ENCODE measurements around the gene NEBL.

NEBL gene

DNA sequence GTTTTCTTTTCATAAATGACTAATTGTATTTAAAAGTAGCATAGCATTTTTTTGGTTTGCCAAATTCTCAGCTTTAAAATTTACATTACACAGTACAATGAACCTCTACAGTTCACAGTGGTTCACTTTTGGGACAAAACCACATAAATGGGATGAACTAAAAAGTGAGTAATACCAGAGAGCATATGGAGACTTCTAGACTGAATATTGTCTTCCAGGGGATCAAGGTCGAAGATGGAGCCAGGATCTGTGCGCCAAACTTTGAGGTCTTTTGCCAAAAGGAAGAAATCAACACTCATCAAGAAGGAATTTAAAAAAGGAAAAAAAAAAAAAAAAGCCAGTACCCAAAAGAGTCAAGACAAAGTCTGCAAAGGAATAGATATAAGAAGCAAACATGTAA is 87.5 kb downstream of the NEBL start:
- no peak overlapping the region for H3K4me3 Mint-ChIP-seq

DNA sequence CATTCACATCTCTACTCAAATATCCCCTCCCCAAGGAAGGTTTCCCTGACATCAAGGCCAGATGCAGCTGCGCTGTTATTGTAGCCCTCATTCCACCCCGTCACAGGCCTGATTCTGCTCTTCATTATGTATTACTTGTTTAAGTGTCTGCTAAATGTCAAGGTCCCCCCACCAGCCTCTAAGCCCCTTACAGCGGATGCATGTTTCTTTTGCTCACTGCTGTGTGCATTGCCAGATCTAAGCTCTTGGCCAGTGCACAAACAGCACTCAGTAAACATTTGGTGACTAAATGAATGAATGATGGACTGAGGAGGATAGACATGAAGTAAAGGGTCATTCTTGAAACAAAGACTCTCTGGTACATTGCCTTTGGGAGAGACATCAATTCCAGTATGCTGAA is 90.6 kb downstream of the NEBL start:
- Mint-ChIP-seq H3K4me1 (no peaks in the 10 kb centered on the region), H3K36me3 (no peaks in the 10 kb centered on the region), H3K27me3 (no peaks in the 10 kb centered on the region), H3K9me3 (no peaks in the 10 kb centered on the region), H3K4me3 (no peak overlapping the region), H3K27ac (no peak overlapping the region)
- no peak for ATAC-seq

More for the DNA sequence above, 87.5 kb downstream of the NEBL start:
- no peak for ATAC-seq
- H3K4me1 Mint-ChIP-seq, result no peaks in the 10 kb centered on the region
- H3K36me3 Mint-ChIP-seq, result no peaks in the 10 kb centered on the region
- no peak overlapping the region for H3K27ac Mint-ChIP-seq
- H3K27me3 Mint-ChIP-seq, result no peaks in the 10 kb centered on the region
- H3K9me3 Mint-ChIP-seq, result no peaks in the 10 kb centered on the region

DNA sequence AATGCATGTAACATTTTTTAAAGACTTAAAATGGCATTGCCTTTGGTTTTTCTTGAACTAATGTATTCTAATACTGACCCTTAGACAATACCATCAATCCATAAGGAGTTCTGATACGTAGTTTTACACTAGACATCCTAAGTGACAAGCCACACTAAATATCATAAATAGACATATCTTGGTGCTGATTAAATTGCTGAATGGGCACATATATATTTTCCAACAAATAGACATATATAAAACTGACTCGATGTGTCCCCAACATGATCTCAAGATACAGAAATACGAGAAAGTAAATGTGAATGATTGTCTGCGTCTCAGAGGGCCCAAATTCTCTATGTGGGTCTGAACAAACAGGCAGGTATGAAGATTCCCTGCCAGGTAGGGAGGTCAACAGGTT is 99.8 kb downstream of the NEBL start:
- no peak overlapping the region for H3K27ac Mint-ChIP-seq
- H3K4me3 Mint-ChIP-seq, result no peak overlapping the region
- H3K36me3 Mint-ChIP-seq, result no peaks in the 10 kb centered on the region
- no peaks in the 10 kb centered on the region for H3K27me3 Mint-ChIP-seq
- H3K9me3 Mint-ChIP-seq, result peaks cover 5% of the 10 kb centered on the region
- no peaks in the 10 kb centered on the region for H3K4me1 Mint-ChIP-seq
- no peak for ATAC-seq

DNA sequence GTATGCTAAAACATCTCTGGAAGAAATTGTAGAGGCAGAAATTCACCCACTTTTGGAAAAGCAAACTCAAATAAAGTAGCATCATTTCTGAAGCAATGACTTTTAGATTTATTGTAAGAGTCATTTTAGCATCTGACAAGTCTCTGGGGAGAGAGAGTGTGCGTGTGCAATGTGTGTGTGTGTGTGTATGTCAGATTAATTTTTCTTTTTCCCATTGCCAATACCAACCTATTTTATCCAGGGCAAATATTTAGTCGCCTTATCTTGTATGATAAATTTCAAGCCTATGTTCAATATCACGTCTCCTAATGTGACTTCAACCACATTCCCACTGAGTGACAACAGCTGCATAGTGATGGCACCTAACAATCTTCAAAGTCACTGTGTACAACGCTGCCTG is 101.7 kb downstream of the NEBL start:
- ATAC-seq, result no peak
- H3K27me3 Mint-ChIP-seq, result no peaks in the 10 kb centered on the region

DNA sequence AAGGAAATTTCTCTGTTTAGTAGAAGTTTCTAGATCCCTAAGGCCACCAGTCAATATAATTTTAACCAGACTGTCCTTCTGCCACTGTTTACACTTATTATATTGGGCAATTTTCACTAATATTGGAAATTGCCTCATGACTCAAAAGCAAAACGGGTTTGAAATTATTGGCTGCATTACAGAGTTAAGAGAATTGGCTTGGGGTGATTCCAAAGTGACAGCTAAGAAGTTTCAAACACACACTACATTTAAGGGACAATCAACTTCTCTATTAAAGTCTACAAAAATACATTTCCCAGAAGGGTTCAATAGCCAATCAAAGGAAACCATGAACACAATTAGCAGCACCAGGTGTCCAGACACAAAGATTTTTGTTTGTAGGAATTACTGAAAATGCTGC is 111.9 kb downstream of the NEBL start:
- no peak for ATAC-seq
- H3K27ac Mint-ChIP-seq, result no peak overlapping the region

More for the DNA sequence above, 101.7 kb downstream of the NEBL start:
- H3K36me3 Mint-ChIP-seq, result no peaks in the 10 kb centered on the region
- H3K4me1 Mint-ChIP-seq, result no peaks in the 10 kb centered on the region
- H3K27ac Mint-ChIP-seq, result no peak overlapping the region
- H3K9me3 Mint-ChIP-seq, result peaks cover 9% of the 10 kb centered on the region
- no peak overlapping the region for H3K4me3 Mint-ChIP-seq

DNA sequence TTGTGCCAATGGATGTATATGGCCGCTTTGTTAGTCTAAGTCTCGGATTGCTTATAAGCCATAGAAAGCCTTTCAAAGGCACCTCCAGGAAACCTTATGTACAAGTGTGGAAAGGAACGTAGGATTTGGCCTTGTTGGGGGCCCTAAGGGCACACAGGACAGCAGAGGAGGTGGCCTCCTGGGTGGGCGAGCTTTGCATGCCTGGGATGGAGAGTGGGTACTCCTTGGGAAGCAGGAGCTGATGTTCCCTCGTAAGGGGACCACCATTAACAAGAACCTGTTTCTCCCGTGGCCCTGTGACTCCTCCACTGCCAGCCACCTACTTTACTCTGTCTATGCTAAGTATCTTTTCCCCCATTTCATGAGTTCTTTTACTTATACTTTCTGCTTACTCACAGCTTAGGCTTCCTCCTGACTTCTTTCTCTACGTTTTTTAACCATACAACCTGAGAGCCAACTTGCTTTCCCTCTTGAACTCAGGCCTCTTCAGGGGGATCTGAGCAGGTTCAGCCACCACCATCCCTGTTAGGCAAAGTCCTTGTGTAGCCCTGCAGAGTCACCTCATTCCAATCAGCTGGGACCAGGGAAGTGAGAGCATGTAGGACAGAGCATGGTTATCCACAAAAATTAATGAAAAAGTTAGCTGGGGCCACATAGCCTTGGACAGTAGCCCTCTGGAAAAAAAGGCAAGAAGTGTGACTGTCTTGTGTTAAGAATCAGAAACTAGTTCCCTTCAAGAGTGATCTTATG is 118.9 kb downstream of the NEBL start:
- no peak for ATAC-seq
- Mint-ChIP-seq H3K27me3 (no peaks in the 10 kb centered on the region), H3K36me3 (no peaks in the 10 kb centered on the region), H3K9me3 (no peaks in the 10 kb centered on the region), H3K4me1 (no peaks in the 10 kb centered on the region), H3K27ac (no peak overlapping the region), H3K4me3 (no peak overlapping the region)

More for the DNA sequence above, 111.9 kb downstream of the NEBL start:
- Mint-ChIP-seq H3K4me1 (no peaks in the 10 kb centered on the region), H3K27me3 (no peaks in the 10 kb centered on the region), H3K4me3 (no peak overlapping the region), H3K9me3 (no peaks in the 10 kb centered on the region), H3K36me3 (no peaks in the 10 kb centered on the region)

DNA sequence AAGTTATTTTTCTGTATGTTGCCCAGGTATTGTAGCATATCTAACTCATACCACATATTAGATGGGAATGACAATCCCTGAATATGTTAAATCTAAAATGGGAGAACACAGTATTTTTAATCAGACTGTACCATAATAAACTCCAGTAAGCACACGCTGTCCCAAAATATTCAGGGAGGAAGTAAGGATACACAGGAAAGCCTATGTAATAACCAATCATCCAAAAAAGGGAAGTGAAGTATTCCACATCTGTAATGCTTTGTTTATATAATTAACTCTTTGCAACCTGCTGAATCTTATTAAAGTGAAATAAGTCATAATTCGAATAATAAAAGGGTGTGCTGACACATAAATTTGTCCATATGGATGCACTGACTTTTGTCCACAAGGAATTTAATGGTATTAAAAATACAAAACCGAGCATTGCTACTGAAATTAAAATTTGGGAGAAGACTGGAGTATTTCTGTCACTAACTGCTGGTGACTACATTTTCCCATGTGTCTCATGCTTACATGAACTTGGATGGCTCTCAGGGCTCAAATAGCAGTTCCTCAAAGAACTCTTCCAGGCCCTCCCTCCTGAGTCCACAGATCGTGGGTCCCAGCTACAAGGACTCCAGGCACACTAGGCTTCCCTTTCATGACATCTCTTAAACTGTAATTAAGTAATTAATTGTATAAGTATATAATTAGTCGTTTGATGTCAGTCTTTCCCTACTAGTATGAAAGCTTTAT is 120.6 kb downstream of the NEBL start:
- Mint-ChIP-seq H3K36me3 (no peaks in the 10 kb centered on the region), H3K27ac (no peak overlapping the region), H3K9me3 (peaks cover 4% of the 10 kb centered on the region), H3K27me3 (no peaks in the 10 kb centered on the region), H3K4me1 (no peaks in the 10 kb centered on the region), H3K4me3 (no peak overlapping the region)
- no peak for ATAC-seq

DNA sequence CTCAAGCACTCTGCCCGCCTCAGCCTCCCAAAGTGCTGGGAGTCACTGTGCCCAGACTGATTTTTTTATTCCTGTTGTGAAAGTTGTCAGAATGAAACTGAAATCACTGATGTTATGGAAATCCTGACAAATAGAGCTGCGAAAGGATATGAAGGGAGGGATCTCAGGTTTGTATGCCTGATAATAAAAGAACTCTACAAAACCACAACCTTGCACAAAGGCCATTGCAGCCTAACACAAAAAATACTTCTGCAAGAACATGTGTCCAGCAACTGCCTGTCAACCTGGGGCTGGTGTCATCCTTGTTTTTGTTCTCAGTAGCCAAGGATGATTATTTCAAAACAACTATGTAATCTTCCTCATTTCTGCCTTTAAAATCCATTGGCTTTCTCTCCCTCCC is 126.1 kb downstream of the NEBL start:
- H3K9me3 Mint-ChIP-seq, result peaks cover 4% of the 10 kb centered on the region
- H3K27me3 Mint-ChIP-seq, result no peaks in the 10 kb centered on the region
- H3K4me1 Mint-ChIP-seq, result no peaks in the 10 kb centered on the region
- no peaks in the 10 kb centered on the region for H3K36me3 Mint-ChIP-seq
- ATAC-seq, result no peak
- H3K4me3 Mint-ChIP-seq, result no peak overlapping the region
- no peak overlapping the region for H3K27ac Mint-ChIP-seq

DNA sequence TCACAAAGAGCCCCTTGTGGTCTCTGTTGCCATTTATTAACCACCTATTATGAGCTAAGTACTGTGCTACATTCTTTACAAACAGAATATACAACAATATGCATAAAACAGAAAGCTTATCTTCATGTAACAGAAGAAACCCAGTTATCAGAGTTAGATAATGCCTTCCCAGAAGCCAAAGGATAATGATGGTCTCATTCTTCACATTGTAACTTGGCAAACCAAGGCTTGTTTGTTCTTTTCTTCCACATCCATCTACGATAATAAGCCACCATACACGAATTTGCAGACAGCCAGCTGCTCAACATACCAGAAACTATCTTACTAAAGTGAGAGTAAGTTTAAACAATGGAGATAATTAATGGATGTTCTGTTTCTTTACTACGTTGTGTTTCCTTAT is 127.6 kb downstream of the NEBL start:
- no peak for ATAC-seq
- no peaks in the 10 kb centered on the region for H3K4me1 Mint-ChIP-seq
- no peaks in the 10 kb centered on the region for H3K27me3 Mint-ChIP-seq
- H3K4me3 Mint-ChIP-seq, result no peak overlapping the region
- H3K27ac Mint-ChIP-seq, result no peak overlapping the region
- H3K36me3 Mint-ChIP-seq, result no peaks in the 10 kb centered on the region
- H3K9me3 Mint-ChIP-seq, result peaks cover 4% of the 10 kb centered on the region

DNA sequence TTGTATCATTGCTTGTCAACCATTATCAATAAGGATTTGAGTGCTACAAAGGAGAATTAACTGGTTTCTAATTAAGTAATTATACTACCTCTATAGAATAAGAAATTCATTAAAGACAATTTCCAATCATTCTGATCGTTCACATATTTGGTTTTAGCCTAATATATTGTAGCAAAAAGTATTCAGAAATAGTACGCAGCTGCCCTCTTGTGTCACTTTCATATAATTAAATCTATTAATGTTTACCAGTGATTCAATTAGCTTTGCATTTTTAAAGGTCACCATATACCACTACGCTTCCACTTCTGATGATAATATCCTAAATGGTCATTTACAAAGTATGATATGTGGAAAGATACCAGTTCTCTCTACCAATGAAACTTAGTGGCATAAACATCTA is 128.3 kb downstream of the NEBL start:
- no peaks in the 10 kb centered on the region for H3K4me1 Mint-ChIP-seq
- H3K36me3 Mint-ChIP-seq, result no peaks in the 10 kb centered on the region
- H3K27me3 Mint-ChIP-seq, result no peaks in the 10 kb centered on the region
- no peak overlapping the region for H3K4me3 Mint-ChIP-seq
- H3K9me3 Mint-ChIP-seq, result peaks cover 4% of the 10 kb centered on the region
- ATAC-seq, result no peak
- H3K27ac Mint-ChIP-seq, result no peak overlapping the region

DNA sequence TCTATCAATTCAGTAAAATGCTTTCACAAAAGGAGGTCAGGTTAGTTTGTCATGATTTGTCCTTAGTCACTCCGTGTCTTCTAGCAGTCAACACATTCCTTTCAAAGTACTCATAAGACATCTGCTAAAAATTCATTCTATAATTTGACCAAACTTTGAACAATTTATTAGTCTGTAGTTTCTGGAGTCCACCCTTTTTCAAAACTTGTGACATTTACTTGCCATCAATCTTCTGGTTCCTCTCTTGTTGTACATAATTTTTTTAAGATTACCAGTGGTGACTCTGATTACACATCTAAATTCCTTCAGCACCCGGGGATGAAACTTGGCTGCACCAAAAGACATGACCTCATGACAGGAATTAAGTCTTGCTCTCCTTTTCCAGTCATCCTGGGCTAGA is 130.1 kb downstream of the NEBL start:
- no peaks in the 10 kb centered on the region for H3K4me1 Mint-ChIP-seq
- no peak for ATAC-seq
- H3K9me3 Mint-ChIP-seq, result peaks cover 3% of the 10 kb centered on the region
- H3K4me3 Mint-ChIP-seq, result no peak overlapping the region
- no peaks in the 10 kb centered on the region for H3K36me3 Mint-ChIP-seq
- no peak overlapping the region for H3K27ac Mint-ChIP-seq
- no peaks in the 10 kb centered on the region for H3K27me3 Mint-ChIP-seq

DNA sequence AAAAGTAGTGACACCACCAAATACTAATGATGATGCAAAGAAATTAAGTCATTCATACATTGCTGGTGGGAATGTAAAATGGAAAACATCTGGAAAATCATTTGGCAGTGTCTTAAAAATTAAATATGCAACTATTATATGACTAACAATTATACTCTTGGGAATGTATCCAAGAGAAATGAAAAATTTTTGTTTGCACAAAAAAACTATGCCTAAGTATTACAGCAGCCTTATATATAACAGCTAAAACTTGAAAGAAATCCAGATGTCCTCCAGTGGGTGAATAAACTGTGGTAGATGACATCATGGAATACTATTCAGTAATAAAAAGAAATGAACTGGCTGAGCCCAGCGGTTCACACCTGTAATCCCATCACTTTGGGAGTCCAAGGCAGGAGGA is 132.0 kb downstream of the NEBL start:
- H3K4me1 Mint-ChIP-seq, result no peaks in the 10 kb centered on the region
- H3K27me3 Mint-ChIP-seq, result no peaks in the 10 kb centered on the region
- ATAC-seq, result no peak

DNA sequence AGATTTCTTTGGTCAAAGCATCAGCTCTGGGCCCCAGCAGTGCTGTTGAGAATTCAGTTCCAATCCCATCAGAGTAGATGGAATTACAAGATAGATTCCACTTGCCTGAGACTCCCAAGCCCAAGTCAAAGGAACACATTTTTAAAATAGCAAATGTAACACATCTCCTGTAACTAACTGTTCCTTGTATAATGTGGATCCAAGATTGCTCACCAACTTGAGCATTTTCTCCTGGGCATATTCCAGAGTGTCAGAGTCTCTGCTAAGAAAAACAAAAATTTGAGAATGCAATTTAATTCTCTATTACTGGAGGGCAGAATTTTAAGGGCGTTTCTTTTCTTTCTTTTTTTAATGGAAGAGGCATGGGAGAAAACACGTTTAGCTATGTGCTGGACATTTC is 136.7 kb downstream of the NEBL start:
- Mint-ChIP-seq H3K4me1 (no peaks in the 10 kb centered on the region), H3K36me3 (no peaks in the 10 kb centered on the region), H3K9me3 (peaks cover 10% of the 10 kb centered on the region), H3K27ac (no peak overlapping the region), H3K4me3 (no peak overlapping the region), H3K27me3 (no peaks in the 10 kb centered on the region)
- no peak for ATAC-seq

More for the DNA sequence above, 132.0 kb downstream of the NEBL start:
- Mint-ChIP-seq H3K27ac (no peak overlapping the region), H3K36me3 (no peaks in the 10 kb centered on the region), H3K9me3 (peaks cover 3% of the 10 kb centered on the region), H3K4me3 (no peak overlapping the region)

DNA sequence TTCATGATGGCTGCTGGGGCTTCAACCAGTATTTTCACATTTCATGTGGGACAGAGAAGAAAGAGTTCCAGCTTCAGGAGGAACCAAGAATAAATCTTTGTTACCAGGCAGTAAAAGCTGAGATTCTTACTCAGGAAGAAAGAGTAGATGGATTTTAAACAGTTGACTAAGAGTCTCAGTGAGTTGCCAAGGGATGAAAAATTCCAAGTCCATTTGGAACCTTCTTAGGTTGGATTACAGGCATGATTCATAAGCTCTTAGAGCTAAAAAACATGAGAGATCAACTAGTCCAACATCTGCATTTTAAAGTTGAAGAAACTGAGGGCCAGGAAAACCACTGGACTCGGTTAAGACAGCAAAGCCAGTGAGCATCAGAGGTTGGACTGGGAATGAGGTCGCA is 148.6 kb downstream of the NEBL start:
- H3K4me3 Mint-ChIP-seq, result no peak overlapping the region
- no peaks in the 10 kb centered on the region for H3K4me1 Mint-ChIP-seq
- no peak overlapping the region for H3K27ac Mint-ChIP-seq
- H3K36me3 Mint-ChIP-seq, result no peaks in the 10 kb centered on the region
- H3K27me3 Mint-ChIP-seq, result no peaks in the 10 kb centered on the region
- ATAC-seq, result no peak
- H3K9me3 Mint-ChIP-seq, result peaks cover 10% of the 10 kb centered on the region

DNA sequence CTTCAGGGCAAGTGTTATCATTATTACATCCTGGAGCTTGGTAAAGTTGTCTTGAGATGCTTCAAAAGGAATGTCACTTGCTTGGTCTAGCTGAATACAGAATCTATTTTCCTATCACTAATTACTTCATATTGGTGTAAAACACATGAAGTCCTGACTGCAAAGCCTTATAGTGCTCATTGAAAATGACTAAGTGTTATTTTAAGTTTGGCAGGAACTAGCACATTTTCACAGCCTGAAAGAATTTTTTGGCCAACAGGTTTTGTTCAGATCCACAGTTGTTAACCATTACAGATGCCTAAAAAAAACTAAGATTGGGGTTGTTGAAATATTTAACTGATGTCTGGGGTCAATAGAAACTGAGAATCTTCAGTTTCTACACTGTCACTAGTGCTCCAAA is 149.3 kb downstream of the NEBL start:
- Mint-ChIP-seq H3K36me3 (no peaks in the 10 kb centered on the region), H3K27ac (no peak overlapping the region), H3K9me3 (peaks cover 10% of the 10 kb centered on the region), H3K4me3 (no peak overlapping the region), H3K4me1 (no peaks in the 10 kb centered on the region), H3K27me3 (no peaks in the 10 kb centered on the region)
- ATAC-seq, result no peak

DNA sequence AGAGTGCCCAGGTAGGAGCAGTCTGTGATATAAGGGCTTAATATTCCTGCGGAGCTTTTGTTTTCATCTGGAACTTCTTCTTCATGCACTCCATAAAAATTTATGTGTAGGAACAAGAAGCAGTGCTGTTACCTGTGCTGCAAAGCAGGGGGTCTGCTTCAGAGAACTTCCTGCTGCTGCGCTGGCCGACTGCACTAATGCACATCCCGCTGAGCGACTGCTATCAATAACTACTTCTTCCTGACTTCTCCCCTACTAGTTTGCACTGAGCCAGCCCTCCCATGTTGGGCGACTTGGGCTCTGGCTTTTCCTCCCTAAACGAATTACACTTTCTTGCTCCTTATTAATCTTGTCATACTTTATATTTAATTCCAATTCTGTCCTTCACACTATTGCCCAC is 150.3 kb downstream of the NEBL start:
- no peak overlapping the region for H3K4me3 Mint-ChIP-seq
- no peak overlapping the region for H3K27ac Mint-ChIP-seq
- ATAC-seq, result no peak
- H3K9me3 Mint-ChIP-seq, result peaks cover 11% of the 10 kb centered on the region
- H3K4me1 Mint-ChIP-seq, result no peaks in the 10 kb centered on the region
- H3K27me3 Mint-ChIP-seq, result no peaks in the 10 kb centered on the region
- H3K36me3 Mint-ChIP-seq, result no peaks in the 10 kb centered on the region

All from stimulated activated memory B cell treated with anti-CD40 and anti-IgM and Interleukin-4, amounts not matched to agents 10 μg/mL and 1 μg/mL and 100 μg/mL, for 72 hours (primary cell).